Progenitor cell of endocrine pancreas (in vitro differentiated cells): ENCODE results near the gene MGRN1. TPM values are rescaled to one million over a fixed set of nuclear protein-coding genes. Genes with fewer than 3 reads are reported as not detected.

Source experiments
- DNase-seq: peaks from one replicate; pipeline ENCODE4 v3.0.0; 2021; ENCODE audit warnings: low spot score; ENCODE audit not compliant: unreplicated experiment
- H3K27ac Mint-ChIP-seq: 2 replicates; pipeline ENCODE4 v1.8.0; 2021; ENCODE audit warnings: mild to moderate bottlenecking, moderate library complexity, mixed read lengths
- H3K27me3 Mint-ChIP-seq: 2 replicates; pipeline ENCODE4 v1.8.0; 2021; ENCODE audit warnings: mixed read lengths
- H3K36me3 Mint-ChIP-seq: 2 replicates; pipeline ENCODE4 v1.8.0; 2022; ENCODE audit warnings: mixed read lengths; ENCODE audit not compliant: insufficient read depth
- H3K4me1 Mint-ChIP-seq: 2 replicates; pipeline ENCODE4 v1.8.0; 2021; ENCODE audit warnings: low read depth, mixed read lengths
- H3K4me3 Mint-ChIP-seq: 2 replicates; pipeline ENCODE4 v1.8.0; 2021; ENCODE audit warnings: low read depth, mild to moderate bottlenecking, moderate library complexity, mixed read lengths
- H3K9me3 Mint-ChIP-seq: 2 replicates; pipeline ENCODE4 v1.8.0; 2021; ENCODE audit warnings: low read depth, mixed read lengths
- CTCF ChIP-seq: fragments of 200-600 bp; sonication (generic); IDR thresholded peaks from one replicate; pipeline ENCODE4 v1.5.0; 2021; ENCODE audit warnings: antibody characterized with exemption, mild to moderate bottlenecking; ENCODE audit not compliant: unreplicated experiment
- total RNA-seq: library from RNA; stranded (reverse); gene quantifications from 2 replicates; pipeline ENCODE4 v1.2.1, GENCODE V29; 2021

MGRN1 gene
- total RNA-seq, 1 donor from 2014 or later: 104 TPM

- DNase-seq: no peak
- peaks cover 1% of the 10 kb centered on the region for H3K36me3 Mint-ChIP-seq
- no peak for TF ChIP-seq CTCF
- no peak overlapping the region for H3K27ac Mint-ChIP-seq
- H3K4me3 Mint-ChIP-seq: no peak overlapping the region
- no peaks in the 10 kb centered on the region for H3K27me3 Mint-ChIP-seq
- H3K9me3 Mint-ChIP-seq: no peaks in the 10 kb centered on the region
- no peaks in the 10 kb centered on the region for H3K4me1 Mint-ChIP-seq
Measured at GRCh38 chr16:4675864-4676786, 51.5 kb downstream of the MGRN1 start.

- Mint-ChIP-seq H3K36me3 (peaks cover 3% of the 10 kb centered on the region), H3K4me3 (no peak overlapping the region), H3K4me1 (no peaks in the 10 kb centered on the region), H3K27ac (no peak overlapping the region), H3K27me3 (no peaks in the 10 kb centered on the region), H3K9me3 (no peaks in the 10 kb centered on the region)
- no peak for DNase-seq
- TF ChIP-seq CTCF: no peak
Measured at GRCh38 chr16:4676831-4677230, 52.2 kb downstream of the MGRN1 start.

- Mint-ChIP-seq H3K27me3 (no peaks in the 10 kb centered on the region), H3K36me3 (peaks cover 2% of the 10 kb centered on the region), H3K9me3 (no peaks in the 10 kb centered on the region), H3K4me3 (no peak overlapping the region), H3K4me1 (no peaks in the 10 kb centered on the region), H3K27ac (no peak overlapping the region)
- no peak for TF ChIP-seq CTCF
- DNase-seq: no peak
Measured at GRCh38 chr16:4677390-4677789, 52.8 kb downstream of the MGRN1 start.

GRCh38 chr16:4677994-4678393 lies 53.4 kb downstream of the MGRN1 start:
- H3K4me1 Mint-ChIP-seq: no peaks in the 10 kb centered on the region
- no peak overlapping the region for H3K27ac Mint-ChIP-seq
- no peak overlapping the region for H3K4me3 Mint-ChIP-seq
- H3K9me3 Mint-ChIP-seq: no peaks in the 10 kb centered on the region
- no peak for TF ChIP-seq CTCF
- H3K36me3 Mint-ChIP-seq: peaks cover 2% of the 10 kb centered on the region
- H3K27me3 Mint-ChIP-seq: no peaks in the 10 kb centered on the region
- DNase-seq: no peak

GRCh38 chr16:4678596-4678995 lies 54.0 kb downstream of the MGRN1 start:
- no peak overlapping the region for H3K27ac Mint-ChIP-seq

More at GRCh38 chr16:4678596-4678995, 54.0 kb downstream of the MGRN1 start:
- Mint-ChIP-seq H3K4me1 (no peaks in the 10 kb centered on the region), H3K4me3 (no peak overlapping the region), H3K36me3 (peaks cover 3% of the 10 kb centered on the region), H3K27me3 (no peaks in the 10 kb centered on the region), H3K9me3 (no peaks in the 10 kb centered on the region)
- TF ChIP-seq CTCF: no peak
- no peak for DNase-seq
